HCT116 (cell line): ENCODE results near the gene ZNF385A. TPM values are rescaled to one million over a fixed set of nuclear protein-coding genes. Genes with fewer than 3 reads are reported as not detected.
A peak's percentile ranks its signal among the peaks of the same experiment; 100 is the strongest.

Experiments
- ATAC-seq: fragments of 200-7000 bp; cut with Tn5 transposase; 2 replicates; pipeline ENCODE4 v1.9.1; 2020; ENCODE audit warnings: mild to moderate bottlenecking, moderate library complexity
- BruUV-seq: library from RNA; stranded (reverse); fragments of 400-500 nt; replicated peaks from 2 replicates; lab custom pipeline; 2021; lab: Mats Ljungman, UMichigan
- CTCF ChIA-PET: fragments of 300-600 bp; sonication (Branson Sonifier 250); formaldehyde crosslinking; loops from one replicate; lab custom pipeline; 2021; ENCODE audit warnings: antibody characterized with exemption; lab: Charles Lee
- POLR2A ChIA-PET: fragments of 300-600, 350-600 bp; sonication (Branson Sonifier 250); formaldehyde crosslinking; loops from one replicate; lab custom pipeline; 2021; ENCODE audit warnings: antibody characterized with exemption; lab: Charles Lee
- RAD21 ChIA-PET, 2 experiments: fragments of 300-600 bp; sonication (Branson Sonifier 250); formaldehyde crosslinking; loops; one replicate each; lab custom pipeline; 2023; ENCODE audit warnings: low total read pairs in 2 of 2; ENCODE audit not compliant: uncharacterized antibody in 2 of 2, unreplicated experiment in 2 of 2, low non-redundant PET in 1 of 2; lab: Charles Lee
- DNase-seq: peaks from one replicate; pipeline ENCODE4 v3.0.0-alpha.2; 2010; ENCODE audit warnings: low read depth, low spot score
- H2AFZ ChIP-seq: fragments of 200-600 bp; shearing (Covaris generic), sonication (generic); 2 replicates; pipeline ENCODE4 v1.6.1; 2017; ENCODE audit warnings: low read depth, mixed run types, mixed read lengths, antibody characterized with exemption, low read length; ENCODE audit not compliant: poor library complexity, severe bottlenecking
- H3K27ac ChIP-seq: 2 replicates; pipeline ENCODE4 v1.5.1; 2012; ENCODE audit warnings: low read depth, low read length
- H3K27me3 ChIP-seq: fragments of 200-600 bp; sonication (generic); 2 replicates; pipeline ENCODE4 v1.6.1; 2016; ENCODE audit warnings: mixed run types, low read length, mixed read lengths; ENCODE audit not compliant: insufficient read depth
- H3K36me3 ChIP-seq, 2 experiments: fragments of 200-500 bp in 1 of 2; fragments of 200-600 bp in 1 of 2; sonication (Bioruptor generic) in 1 of 2; sonication (generic) in 1 of 2; 2 replicates each; pipeline versions ENCODE4 v1.5.1 to v1.6.1; 2014 to 2016; ENCODE audit warnings: low read length in 2 of 2, inconsistent platforms in 1 of 2, mixed read lengths in 1 of 2, mixed run types in 1 of 2; ENCODE audit not compliant: insufficient read depth in 2 of 2, control insufficient read depth in 1 of 2
- H3K4me1 ChIP-seq, 2 experiments: fragments of 200-600 bp in 1 of 2; sonication (generic) in 1 of 2; 2 replicates each; pipeline versions ENCODE4 v1.5.1 to v1.6.1; 2012 to 2017; ENCODE audit warnings: low read length in 2 of 2, inconsistent platforms in 1 of 2, mild to moderate bottlenecking in 1 of 2, mixed read lengths in 1 of 2, mixed run types in 1 of 2, moderate library complexity in 1 of 2; ENCODE audit not compliant: insufficient read depth in 2 of 2, control insufficient read depth in 1 of 2
- H3K4me2 ChIP-seq: fragments of 200-600 bp; sonication (generic); 2 replicates; pipeline ENCODE4 v1.6.1; 2017; ENCODE audit warnings: mixed run types, low read length, mixed read lengths
- H3K4me3 ChIP-seq, 2 experiments: fragments of 200-600 bp in 1 of 2; sonication (generic) in 1 of 2; replicated peaks in 1 of 2; 2 replicates each; pipeline ENCODE4 v1.5.1; 2011 to 2016; ENCODE audit warnings: low read length in 2 of 2, control low read depth in 1 of 2, low read depth in 1 of 2, mild to moderate bottlenecking in 1 of 2, mixed read lengths in 1 of 2, mixed run types in 1 of 2
- H3K79me2 ChIP-seq: fragments of 200-600 bp; sonication (generic); 2 replicates; pipeline ENCODE4 v1.6.1; 2017; ENCODE audit warnings: mild to moderate bottlenecking, mixed run types, low read length, moderate library complexity, mixed read lengths; ENCODE audit not compliant: insufficient read depth
- H3K9ac ChIP-seq: fragments of 200-600 bp; sonication (generic); 2 replicates; pipeline ENCODE4 v1.6.1; 2016; ENCODE audit warnings: low read length, mixed read lengths
- H3K9me2 ChIP-seq: fragments of 200-600 bp; sonication (generic), shearing (Covaris generic); 2 replicates; pipeline ENCODE4 v1.6.1; 2017; ENCODE audit warnings: mixed run types, mild to moderate bottlenecking, moderate library complexity; ENCODE audit not compliant: insufficient read depth
- H3K9me3 ChIP-seq, 2 experiments: fragments of 200-500 bp in 1 of 2; fragments of 200-600 bp in 1 of 2; sonication (Bioruptor generic) in 1 of 2; sonication (generic) in 1 of 2; 2 replicates each; pipeline ENCODE4 v1.6.1; 2014 to 2017; ENCODE audit warnings: low read length in 2 of 2, mixed read lengths in 2 of 2, inconsistent platforms in 1 of 2, low read depth in 1 of 2, mild to moderate bottlenecking in 1 of 2, mixed run types in 1 of 2, moderate library complexity in 1 of 2; ENCODE audit not compliant: control insufficient read depth in 1 of 2, insufficient read depth in 1 of 2
- H4K20me1 ChIP-seq: fragments of 200-600 bp; sonication (generic), shearing (Covaris generic); 2 replicates; pipeline ENCODE4 v1.6.1; 2017; ENCODE audit warnings: mixed run types, mild to moderate bottlenecking, moderate library complexity; ENCODE audit not compliant: insufficient read depth
- CBX3 ChIP-seq: IDR thresholded peaks from 2 replicates; pipeline ENCODE4 v1.6.1; 2012; ENCODE audit warnings: low read depth
- CTCF ChIP-seq, 3 experiments: fragments of 200-600 bp in 1 of 3; sonication (generic) in 1 of 3; IDR thresholded peaks in 2 of 3; conservative IDR thresholded peaks in 1 of 3; 2 replicates each; pipeline ENCODE4 v1.5.1; 2012 to 2017; ENCODE audit warnings: low read depth in 2 of 3, low read length in 2 of 3, antibody characterized with exemption in 1 of 3, borderline replicate concordance in 1 of 3, control low read depth in 1 of 3, mild to moderate bottlenecking in 1 of 3, mixed read lengths in 1 of 3, mixed run types in 1 of 3, moderate library complexity in 1 of 3; ENCODE audit not compliant: insufficient read depth in 1 of 3
- EZH2 ChIP-seq: fragments of 200-600 bp; sonication (generic); IDR thresholded peaks from 2 replicates; pipeline ENCODE4 v1.6.1; 2017; ENCODE audit warnings: antibody characterized with exemption, mixed run types
- RAD21 ChIP-seq: IDR thresholded peaks from 2 replicates; pipeline ENCODE4 v1.6.1; 2012; ENCODE audit warnings: low read depth, mild to moderate bottlenecking
- REST ChIP-seq: IDR thresholded peaks from 2 replicates; pipeline ENCODE4 v1.6.1; 2012; ENCODE audit warnings: low read depth
- SIN3A ChIP-seq: IDR thresholded peaks from 2 replicates; pipeline ENCODE4 v1.6.1; 2012; ENCODE audit warnings: low read depth
- ZNF274 ChIP-seq: fragments of 200-500 bp; sonication (Bioruptor generic); IDR thresholded peaks from 2 replicates; pipeline ENCODE4 v1.6.1; 2014; ENCODE audit warnings: mild to moderate bottlenecking, low read depth, low read length, inconsistent platforms
- intact Hi-C: fragments of 100-400 bp; cut with micrococcal nuclease; formaldehyde crosslinking; loops from 2 replicates; pipeline ENCODE4 v1.10.0; 2022
- total RNA-seq: library from RNA; stranded (reverse); gene quantifications from one replicate; pipeline ENCODE4 v1.2.1, GENCODE V29; 2021; ENCODE audit not compliant: unreplicated experiment
- TF ChIP-seq, protein P1 (sequence below): IDR thresholded peaks from 2 replicates; pipeline ENCODE4 v1.6.1; 2011; ENCODE audit warnings: mild to moderate bottlenecking, low read length, moderate library complexity; ENCODE audit not compliant: insufficient replicate concordance; ENCODE audit errors: extremely low read depth
- TF ChIP-seq, protein P2 (sequence below): IDR thresholded peaks from 2 replicates; pipeline ENCODE4 v1.6.1; 2012

The ZNF385A gene
- total RNA-seq, 1 experiment from 2014 or later = 34.7 TPM

- TF ChIP-seq SIN3A (no peak), RAD21 (no peak)
- TF ChIP-seq, protein P1, sequence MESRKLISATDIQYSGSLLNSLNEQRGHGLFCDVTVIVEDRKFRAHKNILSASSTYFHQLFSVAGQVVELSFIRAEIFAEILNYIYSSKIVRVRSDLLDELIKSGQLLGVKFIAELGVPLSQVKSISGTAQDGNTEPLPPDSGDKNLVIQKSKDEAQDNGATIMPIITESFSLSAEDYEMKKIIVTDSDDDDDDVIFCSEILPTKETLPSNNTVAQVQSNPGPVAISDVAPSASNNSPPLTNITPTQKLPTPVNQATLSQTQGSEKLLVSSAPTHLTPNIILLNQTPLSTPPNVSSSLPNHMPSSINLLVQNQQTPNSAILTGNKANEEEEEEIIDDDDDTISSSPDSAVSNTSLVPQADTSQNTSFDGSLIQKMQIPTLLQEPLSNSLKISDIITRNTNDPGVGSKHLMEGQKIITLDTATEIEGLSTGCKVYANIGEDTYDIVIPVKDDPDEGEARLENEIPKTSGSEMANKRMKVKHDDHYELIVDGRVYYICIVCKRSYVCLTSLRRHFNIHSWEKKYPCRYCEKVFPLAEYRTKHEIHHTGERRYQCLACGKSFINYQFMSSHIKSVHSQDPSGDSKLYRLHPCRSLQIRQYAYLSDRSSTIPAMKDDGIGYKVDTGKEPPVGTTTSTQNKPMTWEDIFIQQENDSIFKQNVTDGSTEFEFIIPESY = no peak
These were observed 21.5 kb downstream of the ZNF385A start (continued) for GRCh38 chr12:54363047-54363446.

DNA sequence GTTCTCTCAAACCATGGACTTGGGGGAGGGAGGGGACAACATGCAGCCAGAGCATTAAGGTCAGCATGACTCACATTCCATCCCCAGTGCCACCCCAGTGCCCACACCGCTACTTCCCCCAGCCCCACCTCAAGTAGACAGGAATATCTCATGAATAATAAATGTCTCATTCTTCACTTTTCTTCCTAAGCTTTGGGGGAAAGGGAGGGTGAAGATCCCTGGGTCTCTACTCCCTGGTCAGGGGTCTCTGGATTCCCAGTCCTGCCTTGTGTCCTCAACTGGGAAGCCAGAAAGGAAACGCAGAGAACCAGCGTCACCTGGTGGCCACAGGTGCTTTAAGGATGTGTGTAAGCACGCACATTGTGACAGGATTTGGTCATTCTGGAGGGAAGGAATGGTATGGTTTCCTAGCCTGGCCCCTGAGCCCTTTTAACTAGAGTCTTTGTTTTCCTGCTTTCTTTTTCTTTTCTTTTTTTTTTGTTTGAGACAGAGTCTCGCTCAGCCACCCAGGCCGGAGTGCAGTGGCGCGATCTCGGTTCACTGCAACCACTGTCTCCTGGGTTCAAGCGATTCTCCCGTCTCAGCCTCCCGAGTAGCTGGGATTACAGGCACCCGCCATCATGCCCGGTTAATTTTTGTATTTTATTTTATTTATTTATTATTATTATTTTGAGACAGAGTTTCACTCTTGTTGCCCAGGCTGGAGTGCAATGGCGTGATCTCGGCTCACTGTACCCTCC, 23.6 kb downstream of the ZNF385A start:
- ChIA-PET CTCF (interaction anchor here (0.7 to 3.0 kb wide), 13 partner anchors 7 to 376 kb away, joined by 3 to 14 read pairs (median 4); partner anchors contain the start of gene HOXC10), RAD21 (interaction anchor here in 1 of 2 experiments (0.7 to 1.4 kb wide), 2 partner anchors 66 to 131 kb away, joined by 3 to 4 read pairs; no protein-coding TSS in a partner anchor), POLR2A (interaction anchor here (0.6 kb wide), 1 partner anchor 110 kb away, joined by 3 read pairs; no protein-coding TSS in a partner anchor)
- Histone ChIP-seq H3K36me3 (no peaks in the 10 kb centered on the region), H3K27ac (peak overlapping the region; percentile 34), H3K4me3 (no peak overlapping the region), H3K79me2 (no peaks in the 10 kb centered on the region), H3K4me2 (peak overlapping the region; percentile 97), H2AFZ (no peak overlapping the region), H3K9me3 (no peaks in the 10 kb centered on the region), H3K27me3 (no peaks in the 10 kb centered on the region), H3K4me1 (peaks cover 26 to 36% of the 10 kb centered on the region in 2 experiments), H3K9me2 (no peaks in the 10 kb centered on the region), H3K9ac (peak overlapping the region; percentile 76), H4K20me1 (no peaks in the 10 kb centered on the region)
- intact Hi-C loops = loop anchor here (1.0 to 5.0 kb wide), 4 partner anchors 34 to 141 kb away; partner anchors contain the start of gene COPZ1
- BruUV-seq = no TSS peak
- TF ChIP-seq CTCF (IDR thresholded peaks at IDR 0.05 in 2 of 3, conservative IDR thresholded peaks at IDR 0.05 in 1 of 3; ENCODE audit: borderline replicate concordance in 1 of 3, insufficient read depth in 1 of 3, low read depth in 2 of 3, low read length in 2 of 3) = peak; percentile 90 to 98 (median 97)
- no peak for TF ChIP-seq ZNF274
- TF ChIP-seq REST = no peak
- TF ChIP-seq RAD21 = peak; percentile 99
- no peak for TF ChIP-seq SIN3A
- TF ChIP-seq CBX3 = 0 out of 2 replicates have a peak, but pooled peaks have one; percentile 12
- no peak for TF ChIP-seq EZH2
- TF ChIP-seq, protein P2, sequence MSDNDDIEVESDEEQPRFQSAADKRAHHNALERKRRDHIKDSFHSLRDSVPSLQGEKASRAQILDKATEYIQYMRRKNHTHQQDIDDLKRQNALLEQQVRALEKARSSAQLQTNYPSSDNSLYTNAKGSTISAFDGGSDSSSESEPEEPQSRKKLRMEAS = peak; percentile 31; the same call in 1 of the 2 replicates
- DNase-seq (peak; percentile 77), ATAC-seq (peak; percentile 67)
